Activated CD4-positive, alpha-beta T cell treated with anti-CD3 and anti-CD28 coated beads for 36 hours (primary cell): ENCODE data around the gene KAT6B. TPM values are rescaled to one million over a fixed set of nuclear protein-coding genes. Genes with fewer than 3 reads are reported as not detected.
A peak's percentile ranks its signal among the peaks of the same experiment; 100 is the strongest.
"Not testable (repeated sequence)": the region's sequence is repeated elsewhere in the genome, so short reads cannot be mapped to it uniquely, and the experiment has no call there.

Source experiments
- ATAC-seq: fragments of 200-7000 bp; cut with Tn5 transposase; one replicate; pipeline ENCODE4 v1.10.0; 2021; ENCODE audit warnings: mild to moderate bottlenecking, moderate library complexity
- CTCF ChIA-PET: fragments of 350-600 bp; sonication (Branson Sonifier 250); formaldehyde crosslinking; loops from one replicate; lab custom pipeline; 2021; ENCODE audit warnings: antibody characterized with exemption; lab: Charles Lee
- POLR2A ChIA-PET: fragments of 350-600 bp; sonication (Branson Sonifier 250); formaldehyde crosslinking; loops from one replicate; lab custom pipeline; 2021; ENCODE audit warnings: antibody characterized with exemption, inconsistent platforms; lab: Charles Lee
- DNase-seq: peaks from one replicate; pipeline ENCODE4 v3.0.0-alpha.2; 2020
- H3K27ac Mint-ChIP-seq: one replicate; pipeline ENCODE4 v1.8.0; 2021; ENCODE audit warnings: mixed read lengths
- H3K27me3 Mint-ChIP-seq: one replicate; pipeline ENCODE4 v1.8.0; 2021; ENCODE audit warnings: mixed read lengths
- H3K36me3 Mint-ChIP-seq: one replicate; pipeline ENCODE4 v1.8.0; 2021; ENCODE audit warnings: low read depth, mixed read lengths
- H3K4me1 Mint-ChIP-seq: one replicate; pipeline ENCODE4 v1.8.0; 2021; ENCODE audit warnings: mixed read lengths
- H3K4me3 Mint-ChIP-seq: one replicate; pipeline ENCODE4 v1.8.0; 2021; ENCODE audit warnings: mild to moderate bottlenecking, moderate library complexity, mixed read lengths
- H3K9me3 Mint-ChIP-seq: one replicate; pipeline ENCODE4 v1.8.0; 2021; ENCODE audit warnings: low read depth, mixed read lengths
- intact Hi-C, 2 experiments: fragments of 100-400 bp; cut with DNase I in 1 of 2; cut with micrococcal nuclease in 1 of 2; formaldehyde crosslinking; loops; one replicate each; pipeline versions ENCODE4 v1.14.2 to v1.15.1; 2022 to 2024; cut with DNase I, micrococcal nuclease
- total RNA-seq, 2 experiments: library from RNA; stranded (reverse); gene quantifications; one replicate each; pipeline ENCODE4 v1.2.3, GENCODE V29; 2021

Gene KAT6B
- total RNA-seq, 2 experiments from 2014 or later, result 20.0 to 20.9 TPM

- Mint-ChIP-seq H3K4me3 (no peak overlapping the region), H3K36me3 (no peaks in the 10 kb centered on the region), H3K27me3 (no peaks in the 10 kb centered on the region), H3K27ac (no peak overlapping the region), H3K4me1 (peaks cover 40% of the 10 kb centered on the region), H3K9me3 (no peaks in the 10 kb centered on the region)
- POLR2A ChIA-PET, result no interaction called here
- CTCF ChIA-PET, result no interaction called here
- no peak for DNase-seq
- intact Hi-C loops, result no loop called here
- ATAC-seq, result no peak
Observed at GRCh38 chr10:74906611-74907198, 80.3 kb downstream of the KAT6B start.

- Mint-ChIP-seq H3K27ac (no peak overlapping the region), H3K4me1 (peaks cover 49% of the 10 kb centered on the region), H3K27me3 (no peaks in the 10 kb centered on the region), H3K36me3 (no peaks in the 10 kb centered on the region), H3K9me3 (no peaks in the 10 kb centered on the region), H3K4me3 (no peak overlapping the region)
- CTCF ChIA-PET, result interaction anchor here (1.5 kb wide), 1 partner anchor 11 kb away, joined by 5 read pairs; no protein-coding TSS in a partner anchor
- intact Hi-C loops, result no loop called here
- POLR2A ChIA-PET, result interaction anchor here (0.7 kb wide), 1 partner anchor 37 kb away, joined by 3 read pairs; no protein-coding TSS in a partner anchor
- no peak for ATAC-seq
- no peak for DNase-seq
Observed at GRCh38 chr10:74909670-74910069, 83.3 kb downstream of the KAT6B start.

GRCh38 chr10:74910241-74910975, 84.0 kb downstream of the KAT6B start:
- intact Hi-C loops, result no loop called here
- ChIA-PET CTCF (no interaction called here), POLR2A (no interaction called here)
- Mint-ChIP-seq H3K36me3 (peaks cover 1% of the 10 kb centered on the region), H3K27ac (no peak overlapping the region), H3K4me1 (peaks cover 51% of the 10 kb centered on the region), H3K9me3 (no peaks in the 10 kb centered on the region), H3K27me3 (no peaks in the 10 kb centered on the region), H3K4me3 (no peak overlapping the region)
- DNase-seq, result no peak
- no peak for ATAC-seq

GRCh38 chr10:74910976-74911350, 84.6 kb downstream of the KAT6B start:
- ATAC-seq (no peak), DNase-seq (no peak)
- Mint-ChIP-seq H3K4me3 (no peak overlapping the region), H3K4me1 (peaks cover 49% of the 10 kb centered on the region), H3K27ac (no peak overlapping the region), H3K36me3 (peaks cover 1% of the 10 kb centered on the region), H3K9me3 (no peaks in the 10 kb centered on the region), H3K27me3 (no peaks in the 10 kb centered on the region)
- intact Hi-C loops, result no loop called here
- CTCF ChIA-PET, result no interaction called here
- POLR2A ChIA-PET, result no interaction called here

- Mint-ChIP-seq H3K27me3 (no peaks in the 10 kb centered on the region), H3K27ac (no peak overlapping the region), H3K36me3 (peaks cover 3% of the 10 kb centered on the region), H3K4me1 (peaks cover 47% of the 10 kb centered on the region), H3K9me3 (no peaks in the 10 kb centered on the region), H3K4me3 (no peak overlapping the region)
- DNase-seq, result no peak
- CTCF ChIA-PET, result interaction anchor here (1.2 to 1.6 kb wide), 2 partner anchors 9 to 11 kb away, joined by 3 to 4 read pairs; no protein-coding TSS in a partner anchor
- ATAC-seq, result no peak
- intact Hi-C loops, result no loop called here
- POLR2A ChIA-PET, result no interaction called here
Observed at GRCh38 chr10:74912182-74912581, 85.8 kb downstream of the KAT6B start.

GRCh38 chr10:74912682-74913081, 86.3 kb downstream of the KAT6B start:
- POLR2A ChIA-PET, result no interaction called here
- ATAC-seq (no peak), DNase-seq (no peak)
- intact Hi-C loops, result no loop called here
- no peak overlapping the region for H3K4me3 Mint-ChIP-seq
- no peak overlapping the region for H3K27ac Mint-ChIP-seq
- H3K4me1 Mint-ChIP-seq, result peaks cover 52% of the 10 kb centered on the region
- CTCF ChIA-PET, result interaction anchor here (1.2 to 1.6 kb wide), 2 partner anchors 9 to 12 kb away, joined by 3 to 4 read pairs; no protein-coding TSS in a partner anchor
- peaks cover 2% of the 10 kb centered on the region for H3K9me3 Mint-ChIP-seq
- peaks cover 8% of the 10 kb centered on the region for H3K36me3 Mint-ChIP-seq
- no peaks in the 10 kb centered on the region for H3K27me3 Mint-ChIP-seq

GRCh38 chr10:74913377-74913979, 87.1 kb downstream of the KAT6B start:
- H3K4me1 Mint-ChIP-seq, result peaks cover 52% of the 10 kb centered on the region
- no peak overlapping the region for H3K4me3 Mint-ChIP-seq
- intact Hi-C loops, result no loop called here
- peak; percentile 70 for ATAC-seq
- peaks cover 2% of the 10 kb centered on the region for H3K9me3 Mint-ChIP-seq
- peaks cover 8% of the 10 kb centered on the region for H3K36me3 Mint-ChIP-seq
- H3K27ac Mint-ChIP-seq, result no peak overlapping the region
- no peaks in the 10 kb centered on the region for H3K27me3 Mint-ChIP-seq
- DNase-seq, result no peak
- POLR2A ChIA-PET, result no interaction called here
- CTCF ChIA-PET, result interaction anchor here (0.8 to 1.6 kb wide), 2 partner anchors 10 to 91 kb away, joined by 3 to 4 read pairs; no protein-coding TSS in a partner anchor

GRCh38 chr10:74916283-74916682, 89.9 kb downstream of the KAT6B start:
- intact Hi-C loops, result no loop called here
- Mint-ChIP-seq H3K27me3 (no peaks in the 10 kb centered on the region), H3K27ac (no peak overlapping the region), H3K4me1 (peaks cover 37% of the 10 kb centered on the region), H3K36me3 (peaks cover 13% of the 10 kb centered on the region), H3K9me3 (peaks cover 4% of the 10 kb centered on the region), H3K4me3 (no peak overlapping the region)
- DNase-seq (no peak), ATAC-seq (no peak)
- ChIA-PET CTCF (interaction anchor here (0.7 kb wide), 1 partner anchor 17 kb away, joined by 3 read pairs; no protein-coding TSS in a partner anchor), POLR2A (no interaction called here)

GRCh38 chr10:74917481-74918077, 91.2 kb downstream of the KAT6B start:
- POLR2A ChIA-PET, result no interaction called here
- intact Hi-C loops, result no loop called here

GRCh38 chr10:74919671-74920070, 93.3 kb downstream of the KAT6B start:
- H3K9me3 Mint-ChIP-seq, result peaks cover 4% of the 10 kb centered on the region
- no peak overlapping the region for H3K27ac Mint-ChIP-seq
- intact Hi-C loops, result no loop called here
- ATAC-seq (no peak), DNase-seq (no peak)
- ChIA-PET CTCF (interaction anchor here (0.5 to 1.1 kb wide), 2 partner anchors 48 to 317 kb away, joined by 3 read pairs; no protein-coding TSS in a partner anchor), POLR2A (no interaction called here)
- H3K36me3 Mint-ChIP-seq, result peaks cover 13% of the 10 kb centered on the region
- H3K4me3 Mint-ChIP-seq, result no peak overlapping the region
- H3K27me3 Mint-ChIP-seq, result no peaks in the 10 kb centered on the region
- H3K4me1 Mint-ChIP-seq, result peaks cover 36% of the 10 kb centered on the region

More at GRCh38 chr10:74917481-74918077, 91.2 kb downstream of the KAT6B start:
- Mint-ChIP-seq H3K4me3 (no peak overlapping the region), H3K36me3 (peaks cover 13% of the 10 kb centered on the region), H3K27me3 (no peaks in the 10 kb centered on the region), H3K9me3 (peaks cover 4% of the 10 kb centered on the region), H3K27ac (no peak overlapping the region), H3K4me1 (peaks cover 33% of the 10 kb centered on the region)
- DNase-seq (no peak), ATAC-seq (no peak)
- CTCF ChIA-PET, result no interaction called here

GRCh38 chr10:74921070-74921469, 94.7 kb downstream of the KAT6B start:
- H3K4me3 Mint-ChIP-seq, intact Hi-C loops: not testable (repeated sequence)

More at GRCh38 chr10:74921070-74921469, 94.7 kb downstream of the KAT6B start:
- DNase-seq, POLR2A ChIA-PET, H3K27ac Mint-ChIP-seq, H3K27me3 Mint-ChIP-seq, H3K9me3 Mint-ChIP-seq, ATAC-seq: not testable (repeated sequence)
- CTCF ChIA-PET, result interaction anchor here (0.9 to 1.1 kb wide), 4 partner anchors 12 to 508 kb away, joined by 3 to 5 read pairs (median 4); no protein-coding TSS in a partner anchor
- H3K36me3 Mint-ChIP-seq, result peaks cover 12% of the 10 kb centered on the region
- peaks cover 35% of the 10 kb centered on the region for H3K4me1 Mint-ChIP-seq
